HEK293 (cell line): ENCODE data around the gene ETNK2.
"Not testable (repeated sequence)": the region's sequence is repeated elsewhere in the genome, so short reads cannot be mapped to it uniquely, and the experiment has no call there.

ENCODE experiments used
- CTCF ChIA-PET: fragments of 350-600 bp; formaldehyde crosslinking; extraction: SDS; loops from one replicate; lab custom pipeline; 2021; ENCODE audit warnings: antibody characterized with exemption; lab: Yijun Ruan, JAX
- POLR2A ChIA-PET: fragments of 300-600 bp; formaldehyde crosslinking; extraction: SDS; loops from one replicate; lab custom pipeline; 2020; ENCODE audit warnings: antibody characterized with exemption, inconsistent platforms; lab: Yijun Ruan, JAX
- H3K27ac ChIP-seq: fragments of 200-500 bp; sonication (Bioruptor generic); 2 replicates; pipeline ENCODE4 v1.5.1; 2014; ENCODE audit warnings: low read depth, low read length, control low read depth, inconsistent platforms; ENCODE audit errors: extremely low read depth
- H3K36me3 ChIP-seq, 2 experiments: fragments of 200-500 bp in 1 of 2; sonication (Bioruptor generic) in 1 of 2; 1 replicate in 1 of 2; 2 replicates in 1 of 2; pipeline ENCODE4 v1.5.1; 2014 to 2017; ENCODE audit warnings: inconsistent platforms in 2 of 2, low read length in 2 of 2; ENCODE audit not compliant: control insufficient read depth in 2 of 2, insufficient read depth in 1 of 2
- H3K4me1 ChIP-seq: fragments of 200-500 bp; sonication (Bioruptor generic); 2 replicates; pipeline ENCODE4 v1.5.1; 2014; ENCODE audit warnings: mild to moderate bottlenecking, low read length, inconsistent platforms; ENCODE audit not compliant: control insufficient read depth, insufficient read depth
- H3K4me3 ChIP-seq: 2 replicates; pipeline ENCODE4 v1.5.1; 2011; ENCODE audit warnings: low read depth, mild to moderate bottlenecking, control low read depth, low read length, moderate library complexity
- H3K9me3 ChIP-seq: fragments of 200-500 bp; sonication (Bioruptor generic); 2 replicates; pipeline ENCODE4 v1.5.1; 2014; ENCODE audit warnings: low read depth, low read length, inconsistent platforms; ENCODE audit not compliant: control insufficient read depth, insufficient read depth
- EGR2 ChIP-seq: fragments of 450-650 bp; formaldehyde crosslinking; IDR thresholded peaks from 2 replicates; pipeline ENCODE4 v1.5.1; 2016; ENCODE audit warnings: low read depth, missing biosample characterization, missing genetic modification characterization
- GLIS2 ChIP-seq: fragments of 450-650 bp; formaldehyde crosslinking; IDR thresholded peaks from 2 replicates; pipeline ENCODE4 v1.5.1; 2016; ENCODE audit warnings: missing biosample characterization, missing genetic modification characterization
- KLF1 ChIP-seq: fragments of 450-650 bp; formaldehyde crosslinking; IDR thresholded peaks from 2 replicates; pipeline ENCODE4 v1.5.1; 2016; ENCODE audit warnings: missing biosample characterization, missing genetic modification characterization
- KLF17 ChIP-seq: fragments of 450-650 bp; formaldehyde crosslinking; IDR thresholded peaks from 2 replicates; pipeline ENCODE4 v1.5.1; 2016; ENCODE audit warnings: missing biosample characterization, missing genetic modification characterization
- TSHZ1 ChIP-seq: fragments of 450-650 bp; formaldehyde crosslinking; IDR thresholded peaks from 2 replicates; pipeline ENCODE4 v1.5.1; 2016; ENCODE audit warnings: missing biosample characterization, missing genetic modification characterization, borderline replicate concordance
- ZFHX2 ChIP-seq: fragments of 450-650 bp; formaldehyde crosslinking; conservative IDR thresholded peaks from 2 replicates; pipeline ENCODE4 v1.5.1; 2016; ENCODE audit warnings: missing biosample characterization, missing genetic modification characterization
- ZIC2 ChIP-seq: fragments of 450-650 bp; formaldehyde crosslinking; IDR thresholded peaks from 2 replicates; pipeline ENCODE4 v1.5.1; 2016; ENCODE audit warnings: missing biosample characterization, missing genetic modification characterization
- ZNF121 ChIP-seq: fragments of 450-650 bp; formaldehyde crosslinking; IDR thresholded peaks from 2 replicates; pipeline ENCODE4 v1.5.1; 2016; ENCODE audit warnings: missing biosample characterization, missing genetic modification characterization
- ZNF311 ChIP-seq: fragments of 450-650 bp; formaldehyde crosslinking; IDR thresholded peaks from 2 replicates; pipeline ENCODE4 v1.5.1; 2017; ENCODE audit warnings: missing biosample characterization, missing genetic modification characterization, borderline replicate concordance
- ZNF521 ChIP-seq: fragments of 450-650 bp; formaldehyde crosslinking; IDR thresholded peaks from 2 replicates; pipeline ENCODE4 v1.5.1; 2017; ENCODE audit warnings: missing biosample characterization, mild to moderate bottlenecking, missing genetic modification characterization
- ZNF664 ChIP-seq: fragments of 450-650 bp; formaldehyde crosslinking; IDR thresholded peaks from 2 replicates; pipeline ENCODE4 v1.5.1; 2016; ENCODE audit warnings: missing biosample characterization, missing genetic modification characterization
- ZNF701 ChIP-seq: fragments of 450-650 bp; formaldehyde crosslinking; IDR thresholded peaks from 2 replicates; pipeline ENCODE4 v1.5.1; 2016; ENCODE audit warnings: missing biosample characterization, missing genetic modification characterization
- ZNF837 ChIP-seq: fragments of 450-650 bp; formaldehyde crosslinking; IDR thresholded peaks from 2 replicates; pipeline ENCODE4 v1.5.1; 2016; ENCODE audit warnings: missing biosample characterization, missing genetic modification characterization

Gene ETNK2

GRCh38 chr1:204102739-204103430 is 49.0 kb downstream of the ETNK2 start:
- peaks cover 6% of the 10 kb centered on the region for H3K4me1 ChIP-seq
- no peak overlapping the region for H3K27ac ChIP-seq
- no peaks in the 10 kb centered on the region for H3K36me3 ChIP-seq
- ChIA-PET CTCF (interaction anchor here (1.2 kb wide), 1 partner anchor 23 kb away, joined by 4 read pairs; no protein-coding TSS in a partner anchor), POLR2A (no interaction called here)
- no peaks in the 10 kb centered on the region for H3K9me3 ChIP-seq
- no peak for TF ChIP-seq ZNF521
- peak; percentile 39; the same call in 1 of the 2 replicates for TF ChIP-seq EGR2 (tag by site-specific recombination)
- TF ChIP-seq KLF1 (tag by site-specific recombination): no peak
- no peak for TF ChIP-seq TSHZ1 (tag by site-specific recombination)
- TF ChIP-seq ZNF701 (tag by site-specific recombination): no peak
- no peak for TF ChIP-seq ZNF837 (tag by site-specific recombination)
- TF ChIP-seq ZNF311: no peak
- TF ChIP-seq ZFHX2 (tag by site-specific recombination): peak; percentile 51
- TF ChIP-seq KLF17 (tag by site-specific recombination): peak; percentile 44; the same call in 1 of the 2 replicates
- H3K4me3 ChIP-seq: no peak overlapping the region

GRCh38 chr1:204102029-204102611 is 49.7 kb downstream of the ETNK2 start:
- Histone ChIP-seq H3K4me3 (no peak overlapping the region), H3K4me1 (peaks cover 6% of the 10 kb centered on the region), H3K36me3 (no peaks in the 10 kb centered on the region), H3K27ac (no peak overlapping the region), H3K9me3 (no peaks in the 10 kb centered on the region)
- POLR2A ChIA-PET: interaction anchor here (0.5 kb wide), 1 partner anchor 86 kb away, joined by 3 read pairs; no protein-coding TSS in a partner anchor
- CTCF ChIA-PET: interaction anchor here (1.2 kb wide), 1 partner anchor 22 kb away, joined by 4 read pairs; no protein-coding TSS in a partner anchor
- TF ChIP-seq ZIC2 (peak; percentile 42; the same call in 1 of the 2 replicates), GLIS2 (tag by site-specific recombination) (no peak)

- H3K36me3 ChIP-seq, H3K27ac ChIP-seq, H3K4me1 ChIP-seq, H3K9me3 ChIP-seq, POLR2A ChIA-PET, H3K4me3 ChIP-seq: not testable (repeated sequence)
- CTCF ChIA-PET: interaction anchor here (0.5 to 1.3 kb wide), 2 partner anchors 14 to 246 kb away, joined by 3 to 4 read pairs; no protein-coding TSS in a partner anchor
- TF ChIP-seq ZNF664 (tag by site-specific recombination): peak; percentile 58
- 0 out of 2 replicates have a peak, but pooled peaks have one; percentile 59 for TF ChIP-seq ZNF121 (tag by site-specific recombination)
Observed at GRCh38 chr1:204099754-204100153, 52.1 kb downstream of the ETNK2 start.
